PC-3 (cell line): Measurements from ENCODE around the gene GLRX5. TPM values are rescaled to one million over a fixed set of nuclear protein-coding genes. Genes with fewer than 3 reads are reported as not detected.

ENCODE experiments used
- total RNA-seq: library from RNA; depleted of rRNA; stranded (reverse); fragments of >200 nt; gene quantifications from 2 replicates; pipeline ENCODE4 v1.2.3, GENCODE V29; 2014; rRNA removed

GLRX5 gene
- total RNA-seq, 1 experiment from 2014 or later = 60.0 TPM

Other genes with a start within 250 kb of the GLRX5 start
- gene CLMN, start 215.1 kb upstream of the GLRX5 start, total RNA-seq = 3.5 and 3.7 TPM in 2 replicates
- gene SYNE3, start 18.4 kb upstream of the GLRX5 start, total RNA-seq = 1.2 and 3.5 TPM in 2 replicates
- not detected in 2 replicates for gene TCL1B, start 151.4 kb downstream of the GLRX5 start, total RNA-seq
- gene TCL1A, start 179.1 kb downstream of the GLRX5 start, total RNA-seq = not detected in 2 replicates